ENCODE data around the gene USP32.
"Not testable (repeated sequence)": the region's sequence is repeated elsewhere in the genome, so short reads cannot be mapped to it uniquely, and the experiment has no call there.

The USP32 gene

GRCh38 chr17:60372790-60373483, 19.0 kb downstream of the USP32 start:
- no peak for DNase-seq

GRCh38 chr17:60371818-60372510, 20.0 kb downstream of the USP32 start:
- DNase-seq: no peak

GRCh38 chr17:60371416-60371815, 20.5 kb downstream of the USP32 start:
- no peak for DNase-seq

- DNase-seq: no peak
Measured at GRCh38 chr17:60369727-60370126, 22.2 kb downstream of the USP32 start.

GRCh38 chr17:60363700-60364405, 28.1 kb downstream of the USP32 start:
- DNase-seq: no peak

- DNase-seq: no peak
Measured at GRCh38 chr17:60362329-60362728, 29.6 kb downstream of the USP32 start.

GRCh38 chr17:60361889-60362288, 30.0 kb downstream of the USP32 start:
- peak in 3 of 58 donors; percentile 1 to 2 (median 2) for DNase-seq

- DNase-seq: no peak
Measured at GRCh38 chr17:60359415-60359814, 32.5 kb downstream of the USP32 start.

- DNase-seq: no peak
Measured at GRCh38 chr17:60358606-60359225, 33.2 kb downstream of the USP32 start.

- DNase-seq: no peak
Measured at GRCh38 chr17:60356940-60357339, 35.0 kb downstream of the USP32 start.

- no peak for DNase-seq
Measured at GRCh38 chr17:60355663-60356594, 36.0 kb downstream of the USP32 start.

GRCh38 chr17:60354223-60354622, 37.7 kb downstream of the USP32 start:
- no peak for DNase-seq

- no peak for DNase-seq
Measured at GRCh38 chr17:60353773-60354172, 38.2 kb downstream of the USP32 start.

- no peak for DNase-seq
Measured at GRCh38 chr17:60352569-60352968, 39.4 kb downstream of the USP32 start.

GRCh38 chr17:60352071-60352470, 39.9 kb downstream of the USP32 start:
- DNase-seq: no peak

GRCh38 chr17:60351012-60351695, 40.8 kb downstream of the USP32 start:
- DNase-seq: no peak

GRCh38 chr17:60348616-60349015, 43.3 kb downstream of the USP32 start:
- no peak for DNase-seq

- no peak for DNase-seq
Measured at GRCh38 chr17:60345233-60345632, 46.7 kb downstream of the USP32 start.

GRCh38 chr17:60342492-60342891, 49.4 kb downstream of the USP32 start:
- DNase-seq: not testable (repeated sequence)

GRCh38 chr17:60335289-60335688, 56.6 kb downstream of the USP32 start:
- no peak for DNase-seq

Data from anterior cingulate cortex (tissue), 58 donors.